ENCODE results near the gene CLASP1. TPM values are rescaled to one million over a fixed set of nuclear protein-coding genes. Genes with fewer than 3 reads are reported as not detected.

CLASP1 gene
- total RNA-seq, 1 experiment from 2014 or later = 45.9 TPM

DNA sequence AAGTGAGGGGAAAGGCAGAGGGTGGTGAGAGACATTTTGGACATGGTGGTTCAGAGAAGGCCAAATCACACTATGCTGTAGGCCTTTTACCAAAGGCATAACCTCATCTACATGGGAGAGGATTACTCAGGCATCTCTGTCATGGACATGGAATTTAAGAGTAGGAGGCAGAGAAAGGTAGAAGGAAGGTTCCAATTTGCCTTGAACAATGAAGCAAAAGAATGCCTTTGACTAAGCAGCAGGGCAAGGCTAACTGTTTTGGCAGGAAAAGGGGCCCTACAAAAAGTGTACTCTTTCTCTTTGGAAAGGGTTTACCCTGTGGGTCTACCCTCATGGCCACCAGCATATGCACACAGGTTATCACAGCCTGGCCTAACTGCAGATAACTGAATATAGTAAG is 164.2 kb downstream of the CLASP1 start:
- no peak overlapping the region for H3K4me3 Mint-ChIP-seq
- no peak overlapping the region for H2BK15ac ChIP-seq (ENCODE audit: low read depth, low read length)
- H2AFZ ChIP-seq (ENCODE audit: low read length) = no peak overlapping the region
- peaks cover 2% of the 10 kb centered on the region; the same call in 1 of the 2 replicates for H3K79me2 ChIP-seq (ENCODE audit: insufficient read depth, low read length)
- no peak overlapping the region for H2BK5ac ChIP-seq (ENCODE audit: insufficient read length, low read length)
- H2BK20ac ChIP-seq (ENCODE audit: low read depth, low read length, poor library complexity, severe bottlenecking) = no peak overlapping the region
- no peak overlapping the region for H3T11ph ChIP-seq (ENCODE audit: low read length)
- H3K9ac ChIP-seq (ENCODE audit: extremely low read depth, insufficient read length, low read length) = no peak overlapping the region
- no peak for DNase-seq
- H2AK5ac ChIP-seq (ENCODE audit: insufficient read length, low read length) = no peak overlapping the region
- no peak overlapping the region for H2BK12ac ChIP-seq (ENCODE audit: insufficient read length, low read depth, low read length)
- no peaks in the 10 kb centered on the region for H4K20me1 ChIP-seq (ENCODE audit: control insufficient read depth, insufficient read depth, insufficient read length)
- H3K9me3 Mint-ChIP-seq = no peaks in the 10 kb centered on the region
- H3K23ac ChIP-seq (ENCODE audit: insufficient read length, low read depth, low read length) = no peak overlapping the region
- H3K4me1 Mint-ChIP-seq = peaks cover 20 to 24% of the 10 kb centered on the region in 2 experiments
- no peaks in the 10 kb centered on the region; a peak in 1 of 7 replicates for H3K36me3 Mint-ChIP-seq (ENCODE audit: insufficient read depth in 1 of 3, low read depth in 3 of 3)
- H2BK120ac ChIP-seq (ENCODE audit: low read depth, low read length, poor library complexity, severe bottlenecking) = no peak overlapping the region
- H3K9me3 ChIP-seq (ENCODE audit: control insufficient read depth, low read depth, low read length) = no peaks in the 10 kb centered on the region
- no peaks in the 10 kb centered on the region for H3K27me3 Mint-ChIP-seq (ENCODE audit: low read depth)
- no peak overlapping the region for H3K14ac ChIP-seq (ENCODE audit: insufficient read depth, low read length)
- no peaks in the 10 kb centered on the region for H3K79me1 ChIP-seq (ENCODE audit: insufficient read depth, low read depth, low read length, poor library complexity, severe bottlenecking)
- H4K91ac ChIP-seq (ENCODE audit: insufficient read length, low read depth, low read length) = no peak overlapping the region
- H3K27ac ChIP-seq (ENCODE audit: insufficient read length, low read depth, low read length) = no peak overlapping the region
- no peak overlapping the region for H3K18ac ChIP-seq (ENCODE audit: insufficient read length, low read depth, low read length)
- H4K5ac ChIP-seq (ENCODE audit: insufficient read length, low read depth, low read length) = no peak overlapping the region
- no peaks in the 10 kb centered on the region for H3K27me3 ChIP-seq (ENCODE audit: insufficient read depth, low read length)
- H3K4me2 ChIP-seq (ENCODE audit: insufficient read depth, insufficient read length, low read length) = no peak overlapping the region
- H3K4me1 ChIP-seq (ENCODE audit: insufficient read depth, low read length) = 0 out of 2 replicates have a peak, but pooled peaks cover 2% of the 10 kb centered on the region
- no peak overlapping the region for H4K8ac ChIP-seq (replicated peaks; ENCODE audit: insufficient read length, low read depth, low read length)
- TF ChIP-seq, protein P1, sequence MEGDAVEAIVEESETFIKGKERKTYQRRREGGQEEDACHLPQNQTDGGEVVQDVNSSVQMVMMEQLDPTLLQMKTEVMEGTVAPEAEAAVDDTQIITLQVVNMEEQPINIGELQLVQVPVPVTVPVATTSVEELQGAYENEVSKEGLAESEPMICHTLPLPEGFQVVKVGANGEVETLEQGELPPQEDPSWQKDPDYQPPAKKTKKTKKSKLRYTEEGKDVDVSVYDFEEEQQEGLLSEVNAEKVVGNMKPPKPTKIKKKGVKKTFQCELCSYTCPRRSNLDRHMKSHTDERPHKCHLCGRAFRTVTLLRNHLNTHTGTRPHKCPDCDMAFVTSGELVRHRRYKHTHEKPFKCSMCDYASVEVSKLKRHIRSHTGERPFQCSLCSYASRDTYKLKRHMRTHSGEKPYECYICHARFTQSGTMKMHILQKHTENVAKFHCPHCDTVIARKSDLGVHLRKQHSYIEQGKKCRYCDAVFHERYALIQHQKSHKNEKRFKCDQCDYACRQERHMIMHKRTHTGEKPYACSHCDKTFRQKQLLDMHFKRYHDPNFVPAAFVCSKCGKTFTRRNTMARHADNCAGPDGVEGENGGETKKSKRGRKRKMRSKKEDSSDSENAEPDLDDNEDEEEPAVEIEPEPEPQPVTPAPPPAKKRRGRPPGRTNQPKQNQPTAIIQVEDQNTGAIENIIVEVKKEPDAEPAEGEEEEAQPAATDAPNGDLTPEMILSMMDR (conservative IDR thresholded peaks at IDR 0.05) = no peak
- H3K56ac ChIP-seq (ENCODE audit: insufficient read length, low read depth, low read length) = no peak overlapping the region
- H3K23me2 ChIP-seq (ENCODE audit: insufficient read length, low read depth, low read length, poor library complexity, severe bottlenecking) = no peaks in the 10 kb centered on the region
- H3K4ac ChIP-seq (ENCODE audit: low read depth, low read length) = no peak overlapping the region
- H3K27ac Mint-ChIP-seq = peak overlapping the region in 2 of 3 experiments; percentile 1 to 62; a peak in 2 of 7 replicates

All from H9 (cell line).